ENCODE measurements around the gene OR4D9.

- TF ChIP-seq CTCF (IDR thresholded peaks at IDR 0.05; ENCODE audit: low read depth, low read length) (no peak), POLR2A (IDR thresholded peaks at IDR 0.05; ENCODE audit: extremely low read depth, insufficient read length) (no peak), MAX (IDR thresholded peaks at IDR 0.05; ENCODE audit: low read depth, low read length) (no peak), MYC (IDR thresholded peaks at IDR 0.05; ENCODE audit: low read depth, low read length) (no peak)
Observed at GRCh38 chr11:59520741-59521140, 9.4 kb downstream of the OR4D9 start.

All from NB4 (cell line).